ENCODE data around the gene MAST2. TPM values are rescaled to one million over a fixed set of nuclear protein-coding genes. Genes with fewer than 3 reads are reported as not detected.

The MAST2 gene
- total and polyA plus RNA-seq, 2 of the 13 experiments (the other 11 are each of a cell fraction or from before 2014, with no cell fraction given): 15.3 to 23.0 TPM

DNA sequence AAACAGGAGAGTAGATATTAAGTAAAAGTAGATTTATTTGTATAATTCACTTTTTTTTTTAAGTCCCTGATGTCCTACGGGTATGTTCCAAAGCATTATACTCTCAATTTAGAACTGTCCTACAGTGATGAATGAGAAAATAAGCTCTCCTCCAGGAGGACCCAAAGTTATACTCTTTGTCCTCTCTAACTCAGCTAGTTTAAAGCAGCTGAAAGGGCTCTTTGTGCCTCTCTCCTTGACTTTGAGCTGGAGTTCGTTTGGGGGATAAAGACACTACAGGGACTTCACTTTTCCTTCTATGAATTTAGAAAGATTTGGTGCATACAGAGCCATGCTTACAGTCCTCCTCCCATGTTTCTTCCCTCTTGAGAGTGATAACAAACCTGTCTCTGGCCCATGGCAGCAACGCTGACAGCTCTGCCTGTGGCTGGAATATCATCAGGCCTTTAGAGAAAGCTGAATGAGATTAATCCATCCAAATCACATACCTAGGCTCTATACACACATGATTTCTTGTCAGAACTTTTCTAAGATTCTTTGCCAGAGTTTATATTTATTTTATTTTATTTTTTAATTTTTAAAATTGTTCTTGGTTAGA lies 194.7 kb downstream of the MAST2 start:
- Histone ChIP-seq H2AFZ (ENCODE audit: low read length) (no peak overlapping the region), H3K27ac (ENCODE audit: extremely low read length, insufficient read depth, low read length) (no peak overlapping the region), H4K20me1 (ENCODE audit: insufficient read depth, low read length) (no peaks in the 10 kb centered on the region), H3K4me3 (replicated peaks in 1 of 3; ENCODE audit: insufficient read depth in 1 of 3, low read depth in 2 of 3, low read length in 3 of 3) (no peak overlapping the region), H3K27me3 (ENCODE audit: control insufficient read depth in 1 of 2, insufficient read depth in 2 of 2, low read length in 2 of 2) (no peaks in the 10 kb centered on the region), H3K79me2 (ENCODE audit: insufficient read depth, low read length) (no peaks in the 10 kb centered on the region), H3K4me1 (ENCODE audit: insufficient read depth, low read length) (peaks cover 29% of the 10 kb centered on the region), H3K9ac (ENCODE audit: insufficient read depth, low read depth, low read length) (no peak overlapping the region), H3K9me3 (ENCODE audit: low read length) (no peaks in the 10 kb centered on the region), H3K36me3 (replicated peaks in 1 of 2; ENCODE audit: control insufficient read depth in 1 of 2, insufficient read depth in 2 of 2, low read length in 2 of 2) (peaks cover 6 to 18% of the 10 kb centered on the region in 2 experiments; a peak in 3 of 5 replicates), H3K4me2 (ENCODE audit: low read depth, low read length) (no peak overlapping the region)
- intact Hi-C loops (cut with micrococcal nuclease; ENCODE audit: unreplicated experiment): no loop called here
- in situ Hi-C loops (cut with HindIII; ENCODE audit: extremely low pct_ligation_motif_present, low pct_unique_long_range_greater_than_20kb): no loop called here
- 70% methylated on average over 3 of the region's 3 CpGs for WGBS (ENCODE audit: low lambda C conversion rate)
- CTCF ChIA-PET (ENCODE audit: low intra/inter-chr PET ratio, low total read pairs): no interaction called here
- no peak for DNase-seq (ENCODE audit: low spot score)
- POLR2A ChIA-PET: no interaction called here
- no TSS peak for BruUV-seq (replicated peaks)
- no peak for FAIRE-seq
- ATAC-seq: peak; percentile 35; the same call in 1 of the 3 replicates
- TF ChIP-seq ZBTB3 (CRISPR knock-in tag; IDR thresholded peaks at IDR 0.05; ENCODE audit: borderline replicate concordance, low read depth): no peak
- TF ChIP-seq HES4 (CRISPR knock-in tag; IDR thresholded peaks at IDR 0.05; ENCODE audit: borderline replicate concordance): no peak
- TF ChIP-seq MEIS1 (CRISPR knock-in tag; IDR thresholded peaks at IDR 0.05; ENCODE audit: borderline replicate concordance): no peak
- TF ChIP-seq NFIC (IDR thresholded peaks at IDR 0.05; ENCODE audit: low read length): no peak
- no peak for TF ChIP-seq NCOA1 (CRISPR knock-in tag; IDR thresholded peaks at IDR 0.05)
- no peak for TF ChIP-seq CENPT (CRISPR knock-in tag; IDR thresholded peaks at IDR 0.05; ENCODE audit: low read depth)
- TF ChIP-seq HMGA1 (CRISPR knock-in tag; conservative IDR thresholded peaks at IDR 0.05): no peak
- TF ChIP-seq FIP1L1 (IDR thresholded peaks at IDR 0.05; ENCODE audit: borderline replicate concordance, insufficient read depth, low read depth, low read length): no peak
- TF ChIP-seq MTA1 (CRISPR knock-in tag; IDR thresholded peaks at IDR 0.05; ENCODE audit: borderline replicate concordance): no peak
- TF ChIP-seq GABPA (IDR thresholded peaks at IDR 0.05; ENCODE audit: low read depth, low read length): no peak
- no peak for TF ChIP-seq GABPA (CRISPR knock-in tag; IDR thresholded peaks at IDR 0.05; ENCODE audit: low read depth)
- TF ChIP-seq ZNF354B (CRISPR knock-in tag; IDR thresholded peaks at IDR 0.05): no peak
- no peak for TF ChIP-seq POLR2G (IDR thresholded peaks at IDR 0.05; ENCODE audit: low read depth, low read length)
- TF ChIP-seq ZNF558 (CRISPR knock-in tag; IDR thresholded peaks at IDR 0.05; ENCODE audit: borderline replicate concordance): no peak
- no peak for TF ChIP-seq ZFAT (CRISPR knock-in tag; conservative IDR thresholded peaks at IDR 0.05)

Measured in HepG2 (cell line).